ENCODE measurements around the gene TNRC6A.

The TNRC6A gene

GRCh38 chr16:24713379-24713778 is 16.1 kb upstream of the TNRC6A start:
- DNase-seq (ENCODE audit: extremely low spot score), result no peak
- TF ChIP-seq ELF4 (IDR thresholded peaks at IDR 0.05) (no peak), BHLHE40 (IDR thresholded peaks at IDR 0.05; ENCODE audit: borderline replicate concordance) (no peak), NFRKB (IDR thresholded peaks at IDR 0.05) (no peak), SP1 (IDR thresholded peaks at IDR 0.05) (no peak), HDGF (IDR thresholded peaks at IDR 0.05; ENCODE audit: borderline replicate concordance) (no peak), CTBP1 (IDR thresholded peaks at IDR 0.05; ENCODE audit: borderline replicate concordance) (no peak), ARNT (IDR thresholded peaks at IDR 0.05) (no peak), ZNF384 (IDR thresholded peaks at IDR 0.05) (no peak)
- POLR2A ChIA-PET, result no interaction called here
- CTCF ChIA-PET, result no interaction called here

- TF ChIP-seq LEF1 (IDR thresholded peaks at IDR 0.05; ENCODE audit: borderline replicate concordance) (no peak), PKNOX1 (IDR thresholded peaks at IDR 0.05) (no peak), SUZ12 (IDR thresholded peaks at IDR 0.05) (no peak), FOXA1 (IDR thresholded peaks at IDR 0.05) (no peak), L3MBTL2 (conservative IDR thresholded peaks at IDR 0.05) (no peak), FOXM1 (IDR thresholded peaks at IDR 0.05; ENCODE audit: borderline replicate concordance) (no peak), FOXK2 (IDR thresholded peaks at IDR 0.05) (no peak), ARNT (IDR thresholded peaks at IDR 0.05) (no peak), NFRKB (IDR thresholded peaks at IDR 0.05) (no peak), SP1 (IDR thresholded peaks at IDR 0.05) (no peak), ZNF384 (IDR thresholded peaks at IDR 0.05) (no peak), ELF4 (IDR thresholded peaks at IDR 0.05) (no peak), TARDBP (IDR thresholded peaks at IDR 0.05) (no peak), HDGF (IDR thresholded peaks at IDR 0.05; ENCODE audit: borderline replicate concordance) (no peak), BHLHE40 (IDR thresholded peaks at IDR 0.05; ENCODE audit: borderline replicate concordance) (no peak)
- no peak for DNase-seq (ENCODE audit: extremely low spot score)
- POLR2A ChIA-PET, result no interaction called here
- CTCF ChIA-PET, result no interaction called here
Observed at GRCh38 chr16:24717411-24717810, 12.0 kb upstream of the TNRC6A start.

- POLR2A ChIA-PET, result no interaction called here
- TF ChIP-seq SP1 (IDR thresholded peaks at IDR 0.05) (no peak), ELF4 (IDR thresholded peaks at IDR 0.05) (no peak), FOXK2 (IDR thresholded peaks at IDR 0.05) (no peak), HDGF (IDR thresholded peaks at IDR 0.05; ENCODE audit: borderline replicate concordance) (no peak), LEF1 (IDR thresholded peaks at IDR 0.05; ENCODE audit: borderline replicate concordance) (no peak), BHLHE40 (IDR thresholded peaks at IDR 0.05; ENCODE audit: borderline replicate concordance) (no peak), CTBP1 (IDR thresholded peaks at IDR 0.05; ENCODE audit: borderline replicate concordance) (no peak), L3MBTL2 (conservative IDR thresholded peaks at IDR 0.05) (no peak), PKNOX1 (IDR thresholded peaks at IDR 0.05) (no peak), ARNT (IDR thresholded peaks at IDR 0.05) (no peak), FOXM1 (IDR thresholded peaks at IDR 0.05; ENCODE audit: borderline replicate concordance) (no peak), FOXA1 (IDR thresholded peaks at IDR 0.05) (no peak), TARDBP (IDR thresholded peaks at IDR 0.05) (no peak), SUZ12 (IDR thresholded peaks at IDR 0.05) (no peak), NFRKB (IDR thresholded peaks at IDR 0.05) (no peak), ZNF384 (IDR thresholded peaks at IDR 0.05) (no peak)
- no peak for DNase-seq (ENCODE audit: extremely low spot score)
- CTCF ChIA-PET, result no interaction called here
Observed at GRCh38 chr16:24718967-24719521, 10.4 kb upstream of the TNRC6A start.

- ChIA-PET CTCF (no interaction called here), POLR2A (no interaction called here)
- TF ChIP-seq HDGF (IDR thresholded peaks at IDR 0.05; ENCODE audit: borderline replicate concordance) (no peak), CTBP1 (IDR thresholded peaks at IDR 0.05; ENCODE audit: borderline replicate concordance) (no peak), LEF1 (IDR thresholded peaks at IDR 0.05; ENCODE audit: borderline replicate concordance) (no peak), ARNT (IDR thresholded peaks at IDR 0.05) (no peak)
- DNase-seq (ENCODE audit: extremely low spot score), result no peak
Observed at GRCh38 chr16:24721830-24722238, 7.6 kb upstream of the TNRC6A start.

GRCh38 chr16:24723663-24724062 is 5.8 kb upstream of the TNRC6A start:
- POLR2A ChIA-PET, result no interaction called here
- TF ChIP-seq LEF1 (IDR thresholded peaks at IDR 0.05; ENCODE audit: borderline replicate concordance) (no peak), SP1 (IDR thresholded peaks at IDR 0.05) (no peak), CTBP1 (IDR thresholded peaks at IDR 0.05; ENCODE audit: borderline replicate concordance) (no peak), ELF4 (IDR thresholded peaks at IDR 0.05) (no peak), BHLHE40 (IDR thresholded peaks at IDR 0.05; ENCODE audit: borderline replicate concordance) (no peak), HDGF (IDR thresholded peaks at IDR 0.05; ENCODE audit: borderline replicate concordance) (no peak), NFRKB (IDR thresholded peaks at IDR 0.05) (no peak), FOXK2 (IDR thresholded peaks at IDR 0.05) (no peak), TARDBP (IDR thresholded peaks at IDR 0.05) (no peak), FOXM1 (IDR thresholded peaks at IDR 0.05; ENCODE audit: borderline replicate concordance) (no peak), L3MBTL2 (conservative IDR thresholded peaks at IDR 0.05) (no peak), ZNF384 (IDR thresholded peaks at IDR 0.05) (no peak), ARNT (IDR thresholded peaks at IDR 0.05) (no peak), FOXA1 (IDR thresholded peaks at IDR 0.05) (no peak), PKNOX1 (IDR thresholded peaks at IDR 0.05) (no peak), SUZ12 (IDR thresholded peaks at IDR 0.05) (no peak)
- CTCF ChIA-PET, result no interaction called here
- no peak for DNase-seq (ENCODE audit: extremely low spot score)

- TF ChIP-seq NFRKB (IDR thresholded peaks at IDR 0.05), result no peak
- no peak for TF ChIP-seq SUZ12 (IDR thresholded peaks at IDR 0.05)
- TF ChIP-seq LEF1 (IDR thresholded peaks at IDR 0.05; ENCODE audit: borderline replicate concordance), result no peak
- TF ChIP-seq CTBP1 (IDR thresholded peaks at IDR 0.05; ENCODE audit: borderline replicate concordance), result no peak
- no peak for TF ChIP-seq PKNOX1 (IDR thresholded peaks at IDR 0.05)
- no peak for TF ChIP-seq HDGF (IDR thresholded peaks at IDR 0.05; ENCODE audit: borderline replicate concordance)
- no peak for TF ChIP-seq ARNT (IDR thresholded peaks at IDR 0.05)
- no peak for TF ChIP-seq SP1 (IDR thresholded peaks at IDR 0.05)
- no peak for TF ChIP-seq FOXK2 (IDR thresholded peaks at IDR 0.05)
- no peak for TF ChIP-seq ZNF384 (IDR thresholded peaks at IDR 0.05)
- no peak for TF ChIP-seq TARDBP (IDR thresholded peaks at IDR 0.05)
- no peak for TF ChIP-seq FOXM1 (IDR thresholded peaks at IDR 0.05; ENCODE audit: borderline replicate concordance)
- no peak for TF ChIP-seq BHLHE40 (IDR thresholded peaks at IDR 0.05; ENCODE audit: borderline replicate concordance)
- no peak for TF ChIP-seq L3MBTL2 (conservative IDR thresholded peaks at IDR 0.05)
- TF ChIP-seq ELF4 (IDR thresholded peaks at IDR 0.05), result no peak
- no peak for TF ChIP-seq FOXA1 (IDR thresholded peaks at IDR 0.05)
- ChIA-PET POLR2A (no interaction called here), CTCF (no interaction called here)
- no peak for DNase-seq (ENCODE audit: extremely low spot score)
Observed at GRCh38 chr16:24728011-24728410, 1.4 kb upstream of the TNRC6A start.
